Subcutaneous abdominal adipose tissue (tissue), 5 donors: ENCODE results near the gene TFCP2L1.

ENCODE experiments used
- H3K27ac ChIP-seq: one replicate; pipeline ENCODE4 v1.7.0; 2013; ENCODE audit warnings: low read depth, mild to moderate bottlenecking, inconsistent platforms, low read length, moderate library complexity
- H3K27me3 ChIP-seq, 5 donors: one replicate each; pipeline ENCODE4 v1.7.0; 2013; ENCODE audit warnings: low read length in 5 of 5, inconsistent platforms in 1 of 5; ENCODE audit not compliant: control insufficient read depth in 5 of 5, insufficient read depth in 4 of 5
- H3K36me3 ChIP-seq, 5 donors: one replicate each; pipeline ENCODE4 v1.7.0; 2013; ENCODE audit warnings: low read length in 5 of 5; ENCODE audit not compliant: control insufficient read depth in 5 of 5, insufficient read depth in 5 of 5
- H3K4me1 ChIP-seq, 5 donors: one replicate each; pipeline ENCODE4 v1.7.0; 2013; ENCODE audit warnings: low read length in 5 of 5, mild to moderate bottlenecking in 3 of 5, moderate library complexity in 1 of 5; ENCODE audit not compliant: control insufficient read depth in 5 of 5, insufficient read depth in 5 of 5
- H3K4me3 ChIP-seq, 5 donors: one replicate each; pipeline ENCODE4 v1.7.0; 2013; ENCODE audit warnings: low read length in 5 of 5, low read depth in 1 of 5
- H3K9ac ChIP-seq, 5 donors: one replicate each; pipeline ENCODE4 v1.7.0; 2013; ENCODE audit warnings: low read length in 5 of 5, mild to moderate bottlenecking in 4 of 5, moderate library complexity in 3 of 5
- H3K9me3 ChIP-seq, 5 donors: one replicate each; pipeline ENCODE4 v1.7.0; 2013; ENCODE audit warnings: low read length in 5 of 5; ENCODE audit not compliant: control insufficient read depth in 5 of 5
- donor health status: healthy.
- donor health status: healthy.
- donor health status: healthy.
- donor health status: healthy.
- donor health status: healthy.

The TFCP2L1 gene

GRCh38 chr2:121185111-121185510 lies 99.9 kb downstream of the TFCP2L1 start:
- Histone ChIP-seq H3K4me1 (peaks cover 0 to 7% (median 6%) of the 10 kb centered on the region in 5 donors), H3K27me3 (no peaks in the 10 kb centered on the region), H3K36me3 (no peaks in the 10 kb centered on the region), H3K4me3 (no peak overlapping the region), H3K9ac (no peak overlapping the region), H3K9me3 (no peaks in the 10 kb centered on the region), H3K27ac (no peak overlapping the region)

- Histone ChIP-seq H3K27ac (no peak overlapping the region), H3K27me3 (no peaks in the 10 kb centered on the region)
Observed at GRCh38 chr2:121184248-121184862, 100.6 kb downstream of the TFCP2L1 start.

GRCh38 chr2:121182520-121182919 lies 102.5 kb downstream of the TFCP2L1 start:
- Histone ChIP-seq H3K9ac (no peak overlapping the region), H3K36me3 (no peaks in the 10 kb centered on the region), H3K4me1 (no peaks in the 10 kb centered on the region), H3K27me3 (no peaks in the 10 kb centered on the region), H3K4me3 (no peak overlapping the region), H3K27ac (no peak overlapping the region), H3K9me3 (no peaks in the 10 kb centered on the region)

More at GRCh38 chr2:121184248-121184862, 100.6 kb downstream of the TFCP2L1 start:
- no peaks in the 10 kb centered on the region for H3K36me3 ChIP-seq
- peaks cover 0 to 7% (median 6%) of the 10 kb centered on the region in 5 donors for H3K4me1 ChIP-seq
- no peaks in the 10 kb centered on the region for H3K9me3 ChIP-seq
- H3K9ac ChIP-seq, result no peak overlapping the region
- H3K4me3 ChIP-seq, result no peak overlapping the region

GRCh38 chr2:121179467-121179866 lies 105.5 kb downstream of the TFCP2L1 start:
- Histone ChIP-seq H3K9ac (no peak overlapping the region), H3K27me3 (peaks cover 0 to 4% (median 0%) of the 10 kb centered on the region in 5 donors), H3K27ac (no peak overlapping the region), H3K4me3 (no peak overlapping the region), H3K9me3 (no peaks in the 10 kb centered on the region), H3K4me1 (no peaks in the 10 kb centered on the region), H3K36me3 (no peaks in the 10 kb centered on the region)

- Histone ChIP-seq H3K9ac (no peak overlapping the region), H3K9me3 (no peaks in the 10 kb centered on the region), H3K36me3 (no peaks in the 10 kb centered on the region), H3K4me3 (no peak overlapping the region), H3K27me3 (peaks cover 0 to 4% (median 0%) of the 10 kb centered on the region in 5 donors), H3K4me1 (no peaks in the 10 kb centered on the region), H3K27ac (no peak overlapping the region)
Observed at GRCh38 chr2:121178730-121179129, 106.3 kb downstream of the TFCP2L1 start.

- H3K4me3 ChIP-seq, result no peak overlapping the region
- H3K9ac ChIP-seq, result no peak overlapping the region
- peaks cover 0 to 4% (median 4%) of the 10 kb centered on the region in 5 donors for H3K27me3 ChIP-seq
- H3K4me1 ChIP-seq, result no peaks in the 10 kb centered on the region
- no peak overlapping the region for H3K27ac ChIP-seq
- no peaks in the 10 kb centered on the region for H3K36me3 ChIP-seq
- no peaks in the 10 kb centered on the region for H3K9me3 ChIP-seq
Observed at GRCh38 chr2:121177896-121178295, 107.1 kb downstream of the TFCP2L1 start.

GRCh38 chr2:121175326-121175725 lies 109.7 kb downstream of the TFCP2L1 start:
- no peak overlapping the region for H3K9ac ChIP-seq
- H3K4me1 ChIP-seq, result no peaks in the 10 kb centered on the region

GRCh38 chr2:121173806-121174205 lies 111.2 kb downstream of the TFCP2L1 start:
- peaks cover 0 to 17% (median 8%) of the 10 kb centered on the region in 5 donors for H3K9me3 ChIP-seq
- no peaks in the 10 kb centered on the region for H3K36me3 ChIP-seq
- no peak overlapping the region for H3K27ac ChIP-seq
- peaks cover 0 to 10% (median 4%) of the 10 kb centered on the region in 5 donors for H3K27me3 ChIP-seq
- H3K4me1 ChIP-seq, result no peaks in the 10 kb centered on the region
- H3K4me3 ChIP-seq, result no peak overlapping the region
- H3K9ac ChIP-seq, result no peak overlapping the region

More at GRCh38 chr2:121175326-121175725, 109.7 kb downstream of the TFCP2L1 start:
- Histone ChIP-seq H3K36me3 (no peaks in the 10 kb centered on the region), H3K27me3 (peaks cover 0 to 10% (median 4%) of the 10 kb centered on the region in 5 donors), H3K9me3 (peaks cover 0 to 14% (median 7%) of the 10 kb centered on the region in 5 donors), H3K4me3 (no peak overlapping the region), H3K27ac (no peak overlapping the region)

- Histone ChIP-seq H3K4me3 (no peak overlapping the region), H3K27me3 (peaks cover 0 to 10% (median 4%) of the 10 kb centered on the region in 5 donors), H3K9ac (no peak overlapping the region), H3K9me3 (peaks cover 0 to 17% (median 8%) of the 10 kb centered on the region in 5 donors), H3K4me1 (no peaks in the 10 kb centered on the region), H3K36me3 (no peaks in the 10 kb centered on the region), H3K27ac (no peak overlapping the region)
Observed at GRCh38 chr2:121173112-121173511, 111.9 kb downstream of the TFCP2L1 start.

- H3K27me3 ChIP-seq, result peaks cover 0 to 10% (median 4%) of the 10 kb centered on the region in 5 donors
- peaks cover 0 to 17% (median 8%) of the 10 kb centered on the region in 5 donors for H3K9me3 ChIP-seq
- no peaks in the 10 kb centered on the region for H3K36me3 ChIP-seq
- no peak overlapping the region for H3K4me3 ChIP-seq
- H3K4me1 ChIP-seq, result no peaks in the 10 kb centered on the region
- no peak overlapping the region for H3K27ac ChIP-seq
- no peak overlapping the region for H3K9ac ChIP-seq
Observed at GRCh38 chr2:121172456-121172855, 112.5 kb downstream of the TFCP2L1 start.
